NCI-H460 (cell line): ENCODE results near the gene UQCR10. TPM values are rescaled to one million over a fixed set of nuclear protein-coding genes. Genes with fewer than 3 reads are reported as not detected.

ENCODE experiments used
- DNase-seq: peaks from one replicate; pipeline ENCODE4 v3.0.0-alpha.2; 2016; ENCODE audit warnings: low read depth; ENCODE audit errors: extremely low read depth
- total RNA-seq: library from RNA; depleted of rRNA; stranded (reverse); fragments of >200 nt; shearing (Covaris generic); gene quantifications from 2 replicates; pipeline ENCODE4 v1.2.3, GENCODE V29; 2014

The UQCR10 gene
- total RNA-seq, 1 experiment from 2014 or later: 73.8 TPM

DNA sequence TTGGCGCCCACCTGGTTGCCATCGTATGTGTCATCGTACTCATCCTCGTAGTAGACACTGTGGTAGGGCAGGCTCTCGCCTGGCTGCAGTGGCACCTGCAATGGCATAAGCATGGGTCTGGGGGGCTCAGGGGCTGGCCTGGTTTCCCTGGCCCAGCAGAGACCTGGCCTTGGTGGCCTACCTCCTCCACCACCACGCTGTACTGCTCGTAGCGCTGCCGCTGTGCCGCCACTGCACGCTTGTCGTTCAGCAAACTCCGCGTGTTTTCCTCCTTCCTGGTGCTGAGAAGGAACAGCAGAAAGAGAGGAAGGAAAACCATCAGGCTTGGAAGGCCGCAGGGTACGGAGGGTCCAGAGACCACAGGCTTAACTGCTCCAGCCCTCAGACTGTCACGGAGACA lies 26.2 kb downstream of the UQCR10 start:
- DNase-seq: no peak

DNA sequence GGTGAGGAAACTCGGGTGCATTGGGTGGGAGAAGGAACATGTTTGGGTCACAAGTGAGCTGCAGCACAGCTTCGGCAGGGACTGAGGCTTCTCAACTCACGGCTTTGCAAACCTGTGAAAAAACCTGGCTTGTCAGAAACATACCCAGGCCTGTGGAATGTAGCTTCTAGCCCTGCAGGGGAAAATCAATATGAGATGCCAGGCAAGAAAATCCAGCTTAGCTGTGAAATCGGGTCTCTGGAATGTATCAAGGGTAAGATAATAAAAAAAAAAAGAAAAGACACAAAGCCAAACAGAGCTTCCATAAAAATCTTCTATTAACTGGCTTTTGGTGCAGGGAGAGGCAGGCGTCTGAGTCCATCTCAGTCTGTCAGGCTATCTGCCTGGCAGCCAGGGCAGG lies 28.5 kb downstream of the UQCR10 start:
- no peak for DNase-seq

DNA sequence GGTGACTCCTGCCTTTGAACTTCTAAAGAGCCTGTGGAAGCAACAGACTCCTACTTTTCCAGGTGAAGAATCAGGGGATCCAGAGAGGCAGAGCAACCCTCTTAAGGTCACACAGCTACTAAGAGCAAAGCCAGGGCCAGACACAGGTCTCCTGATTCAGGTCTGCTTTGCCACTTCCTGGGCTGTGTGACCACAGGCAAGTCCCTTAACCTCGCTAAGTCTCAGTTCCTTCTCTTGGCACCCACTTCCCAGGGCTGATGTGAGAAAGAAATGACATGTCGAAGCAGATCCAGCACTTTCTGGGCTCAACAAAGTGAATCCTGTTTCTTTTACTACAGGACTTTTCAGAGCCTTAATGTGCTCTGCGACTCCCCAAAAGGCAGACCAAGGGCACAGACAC lies 30.2 kb downstream of the UQCR10 start:
- DNase-seq: no peak

DNA sequence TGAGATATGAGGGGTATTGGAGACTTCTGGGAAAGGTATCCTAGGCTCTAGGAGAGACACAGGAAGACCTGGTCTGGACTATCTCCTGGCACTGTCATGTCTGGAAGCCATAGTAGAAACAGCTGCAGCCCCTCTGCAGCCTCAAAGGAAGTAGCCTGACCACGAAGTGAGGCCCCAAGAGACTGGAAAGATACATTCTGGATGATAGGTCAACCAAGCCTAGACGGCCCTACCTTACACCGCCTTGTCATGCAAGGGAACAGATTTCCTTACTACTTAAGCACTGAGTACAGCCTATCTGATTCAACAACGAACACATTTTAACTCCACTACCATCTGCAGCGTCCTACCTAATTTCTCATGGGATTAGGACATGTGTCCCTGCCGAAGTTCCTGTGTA lies 31.1 kb downstream of the UQCR10 start:
- DNase-seq: no peak

DNA sequence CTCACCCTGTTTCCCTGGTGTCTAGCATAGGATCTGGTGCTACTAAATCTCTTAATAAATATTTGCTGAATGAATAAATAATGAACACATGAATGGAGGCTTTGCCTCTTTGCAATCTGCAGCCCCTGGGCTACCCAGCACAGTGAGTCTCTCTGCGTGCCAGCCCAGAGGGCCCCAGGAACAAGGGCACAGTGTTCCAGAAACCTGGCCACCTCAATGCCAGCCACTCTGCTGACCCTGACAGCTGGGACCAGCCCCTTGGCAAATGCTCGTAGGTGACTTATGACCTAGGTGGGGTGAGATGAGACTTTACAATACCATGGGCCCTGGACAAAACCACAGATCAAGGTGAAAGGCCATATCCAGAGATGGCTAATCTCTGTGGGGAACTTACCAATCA lies 31.6 kb downstream of the UQCR10 start:
- no peak for DNase-seq

DNA sequence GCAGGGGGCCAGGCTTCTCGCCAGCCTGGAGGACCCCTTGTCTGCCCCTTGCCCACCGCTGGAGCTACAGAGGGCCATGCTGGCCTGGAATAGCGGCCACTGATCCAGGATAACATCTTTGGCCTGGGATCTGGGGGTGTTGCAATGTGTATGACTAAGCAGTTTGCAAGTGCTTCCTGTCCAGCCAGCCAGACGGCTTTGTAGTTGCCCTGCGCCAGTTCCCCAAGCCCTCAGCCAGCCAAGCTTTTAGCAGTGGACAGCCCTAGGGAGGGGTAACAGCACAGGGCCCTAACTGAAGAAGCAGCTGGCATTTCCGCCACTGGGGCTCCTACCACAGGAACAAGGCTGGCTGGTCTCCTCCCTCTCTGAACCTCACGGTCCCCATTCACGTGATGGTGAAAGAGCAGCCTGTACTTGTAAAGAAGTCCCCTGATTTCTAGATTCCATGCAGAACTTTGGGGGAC lies 32.1 kb downstream of the UQCR10 start:
- DNase-seq: peak; percentile 86

DNA sequence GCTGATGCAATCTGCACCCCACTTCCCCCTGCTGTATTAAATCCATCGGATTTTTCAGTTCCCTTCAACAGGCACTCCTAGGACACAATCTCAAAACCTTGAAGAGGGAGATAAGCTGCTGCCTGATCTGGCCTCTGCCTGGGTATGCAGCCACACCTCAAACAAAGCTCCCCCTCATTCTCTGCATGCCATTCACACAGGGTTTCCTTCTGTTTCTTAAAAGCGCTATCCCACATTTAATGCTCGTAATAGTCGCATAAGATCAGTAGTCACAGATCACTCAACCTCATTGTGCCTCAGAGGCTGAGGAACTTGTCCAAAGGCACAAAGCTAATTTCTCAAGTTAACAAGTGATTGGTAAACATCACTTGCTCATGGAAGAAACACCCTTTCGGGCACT lies 34.0 kb downstream of the UQCR10 start:
- DNase-seq: no peak

DNA sequence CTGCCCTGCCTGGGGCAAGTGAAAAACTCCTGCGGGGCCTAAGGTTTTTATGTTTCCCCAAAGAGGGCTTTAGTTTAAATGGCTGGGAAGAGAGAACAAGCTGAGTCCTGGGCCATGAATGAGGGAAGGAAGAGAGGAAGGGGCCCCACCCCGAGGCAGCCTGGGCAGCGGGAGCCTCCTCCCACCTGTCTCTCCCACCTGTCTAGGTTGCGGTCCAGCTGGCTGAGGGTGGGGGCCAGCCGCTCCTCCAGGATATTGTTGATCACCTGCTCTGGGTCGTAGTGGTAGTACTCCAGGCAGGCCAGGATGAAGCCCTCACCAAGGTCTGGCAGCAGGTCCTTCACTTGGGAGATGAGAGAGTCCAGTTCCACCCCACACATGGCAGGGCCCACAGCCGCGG lies 34.6 kb downstream of the UQCR10 start:
- DNase-seq: no peak

DNA sequence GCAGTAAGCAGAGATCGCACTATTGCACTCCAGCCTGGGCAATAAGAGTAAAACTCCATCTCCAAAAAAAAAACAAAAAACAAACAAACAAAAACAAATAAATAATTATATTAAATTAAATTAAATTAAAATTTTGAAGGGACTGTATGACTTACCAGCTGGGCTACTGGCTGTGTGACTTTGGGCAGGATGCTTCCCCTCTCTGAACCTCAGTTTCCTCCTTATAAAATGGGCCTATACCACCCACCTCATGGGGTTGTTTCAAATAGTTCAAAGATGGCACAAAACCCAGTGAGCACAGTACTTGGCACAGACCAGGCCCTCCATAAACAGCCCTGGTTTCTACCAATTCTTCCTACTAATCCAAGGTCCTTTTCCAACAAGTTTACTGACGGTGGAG lies 36.0 kb downstream of the UQCR10 start:
- DNase-seq: no peak

DNA sequence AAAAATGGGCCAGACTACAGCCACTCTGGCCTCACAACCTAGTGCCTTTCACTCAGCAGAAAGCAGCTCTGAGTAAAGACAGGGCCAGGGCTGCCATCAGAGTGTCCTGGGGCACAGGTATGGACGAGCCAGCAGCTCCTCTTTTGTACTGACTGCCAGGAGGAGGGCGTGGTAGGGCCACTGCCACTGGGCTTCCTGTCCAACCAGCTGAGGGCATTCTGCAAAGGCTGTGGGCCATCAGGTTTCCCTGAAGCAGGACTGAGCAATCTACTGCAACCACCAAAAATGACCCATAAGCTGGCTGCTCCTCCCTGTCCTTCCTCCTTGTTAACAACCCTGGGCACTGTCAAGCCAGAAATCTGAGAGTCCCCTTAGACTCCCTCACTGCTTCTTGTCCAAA lies 37.8 kb downstream of the UQCR10 start:
- DNase-seq: no peak

DNA sequence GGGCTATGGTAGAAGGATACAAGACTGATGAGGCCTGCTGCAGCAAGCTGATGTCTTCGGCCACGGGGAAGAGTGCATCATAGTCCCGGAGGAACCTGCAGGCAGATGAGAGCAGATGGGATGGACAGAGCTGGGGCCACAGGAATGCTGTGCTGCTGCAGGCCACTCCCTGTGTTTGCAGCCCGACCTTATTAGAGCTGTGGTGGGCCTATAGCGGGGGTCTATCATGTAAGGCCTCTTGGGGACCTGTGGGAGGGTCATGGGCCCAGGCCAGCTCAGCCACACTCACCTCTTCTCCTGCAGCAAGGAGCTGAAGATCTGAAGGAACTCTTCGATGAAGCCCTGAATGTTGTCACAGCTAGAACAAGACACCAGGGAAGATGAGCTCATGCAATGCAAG lies 39.0 kb downstream of the UQCR10 start:
- no peak for DNase-seq

DNA sequence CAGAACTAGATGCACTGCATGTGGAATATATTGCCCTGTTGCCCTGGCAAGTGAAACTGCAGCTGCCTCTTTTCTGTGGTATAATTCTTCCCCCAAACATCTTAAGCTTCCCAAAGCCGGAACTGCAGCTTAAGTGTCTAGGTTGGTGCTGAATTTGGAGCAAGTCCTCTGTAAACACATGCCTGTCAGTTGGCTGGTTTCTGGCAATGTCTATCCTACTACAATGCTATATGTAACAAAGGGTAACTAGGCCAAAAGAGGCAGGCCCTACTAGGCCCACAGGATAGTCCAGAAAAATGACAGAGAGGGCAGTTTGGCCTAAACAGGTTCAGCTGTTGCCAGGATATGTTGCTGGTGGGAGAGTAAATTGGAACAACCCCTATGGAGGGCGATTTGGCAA lies 43.0 kb downstream of the UQCR10 start:
- no peak for DNase-seq

DNA sequence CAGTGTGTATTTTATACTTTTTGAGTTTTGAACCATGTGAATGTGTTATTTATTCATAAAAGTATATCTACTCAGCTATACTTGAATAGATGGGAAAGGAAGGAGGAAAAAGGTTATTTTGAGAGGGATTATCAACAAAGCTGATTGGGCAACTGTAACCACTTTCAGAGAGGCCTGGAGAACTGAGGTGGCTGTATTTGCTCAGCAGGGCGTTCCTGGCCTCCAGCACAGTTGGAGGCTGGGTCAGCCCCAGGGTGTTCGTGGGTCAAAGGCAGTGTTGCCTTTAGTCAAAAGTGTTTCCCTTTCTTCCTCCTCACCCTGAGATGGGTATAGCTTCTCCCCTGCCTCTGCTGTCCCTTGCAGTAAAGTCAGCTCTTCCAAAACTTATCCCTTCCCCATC lies 44.2 kb downstream of the UQCR10 start:
- DNase-seq: no peak

DNA sequence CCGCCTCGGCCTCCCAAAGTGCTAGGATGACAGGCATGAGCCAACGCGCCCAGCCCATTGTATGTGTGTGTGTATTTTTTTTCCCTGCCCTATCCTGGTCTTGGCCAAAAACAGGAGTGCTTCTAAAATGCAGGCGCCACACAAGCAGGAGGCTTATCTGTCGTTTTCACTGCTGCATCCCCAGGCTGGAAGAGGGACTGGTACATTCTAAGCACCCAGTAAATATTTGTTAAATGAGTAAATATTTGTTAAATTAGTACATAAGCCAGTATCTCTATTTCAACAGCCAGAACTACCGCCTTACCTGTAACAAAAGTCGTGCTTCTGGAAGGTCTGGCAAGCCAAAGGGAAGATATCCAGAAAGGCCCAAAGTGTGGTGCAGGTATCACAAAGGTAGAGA lies 46.0 kb downstream of the UQCR10 start:
- DNase-seq: no peak

DNA sequence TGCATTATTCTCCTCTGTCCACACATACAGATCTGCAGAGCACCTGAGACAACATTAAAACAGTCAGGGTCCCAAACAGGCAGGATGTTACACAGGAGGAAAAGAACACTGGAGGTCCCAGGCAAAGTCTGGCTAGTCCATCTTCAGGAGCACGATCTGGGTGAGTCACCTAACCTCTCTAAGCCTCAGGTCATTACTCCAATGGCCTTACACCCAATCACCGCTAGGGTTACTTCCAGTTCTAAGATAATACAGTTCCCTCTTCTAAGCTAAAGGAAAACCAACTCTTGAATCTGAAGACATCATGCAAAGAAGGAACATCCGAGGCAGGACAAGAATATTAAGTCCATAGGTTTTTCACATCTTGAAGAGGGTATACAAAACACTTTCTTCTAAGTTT lies 46.4 kb downstream of the UQCR10 start:
- no peak for DNase-seq

DNA sequence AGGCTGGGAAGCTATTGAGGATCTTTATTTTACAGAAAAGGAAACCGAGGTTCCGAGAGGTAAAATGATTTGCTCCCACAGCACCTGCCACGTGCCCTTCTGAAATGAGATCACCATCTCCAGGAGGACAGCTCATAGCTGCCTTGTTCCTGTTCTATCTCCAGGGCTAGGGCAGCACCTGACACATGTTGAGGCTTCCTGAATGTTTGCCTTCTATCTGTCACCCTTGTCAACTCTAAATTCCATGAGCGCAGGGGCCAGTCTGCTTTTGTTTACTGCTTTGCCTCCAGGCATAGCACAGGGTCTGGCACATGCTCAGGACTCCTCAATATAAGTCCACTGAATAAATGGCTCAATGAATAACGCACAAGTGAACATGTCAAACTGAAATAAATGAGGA lies 46.8 kb downstream of the UQCR10 start:
- DNase-seq: no peak

DNA sequence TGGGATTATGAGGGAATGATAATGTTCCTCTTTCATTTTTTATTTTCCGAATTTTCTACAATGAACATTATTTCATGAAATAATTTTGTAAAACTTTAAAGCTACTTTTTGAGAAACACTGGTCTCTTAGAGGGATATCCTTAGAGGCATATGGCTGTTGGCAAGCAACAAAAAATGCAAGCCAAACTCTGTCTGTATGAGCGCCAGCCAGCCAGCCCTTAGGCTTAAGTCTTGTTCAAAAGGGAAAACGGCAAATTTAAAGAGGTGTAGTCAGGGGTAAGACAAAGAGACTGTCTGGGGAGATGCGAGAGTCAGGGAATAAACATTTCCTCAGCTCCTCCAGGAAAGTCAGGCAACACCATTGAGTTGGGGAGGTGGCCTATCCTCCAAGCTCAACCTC lies 48.4 kb downstream of the UQCR10 start:
- no peak for DNase-seq

DNA sequence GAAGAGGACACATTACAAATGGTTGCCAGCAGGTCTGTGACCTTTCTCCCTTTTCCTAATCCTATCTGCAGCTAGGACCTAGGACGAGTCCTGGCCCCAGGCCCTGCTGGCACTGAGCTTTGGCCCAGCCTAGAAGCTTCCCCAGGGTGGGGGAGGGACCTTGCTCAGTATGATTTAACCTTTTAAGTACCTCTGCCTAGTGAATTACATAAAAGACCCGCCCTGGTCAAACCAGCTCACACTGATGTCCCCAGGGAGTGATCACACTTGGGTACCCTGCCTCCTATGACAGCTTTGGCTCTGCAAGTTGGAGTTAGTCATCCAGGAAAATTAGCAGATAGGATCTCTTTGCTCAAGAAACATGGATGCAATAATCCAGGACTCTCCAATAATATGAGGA lies 49.0 kb downstream of the UQCR10 start:
- no peak for DNase-seq

DNA sequence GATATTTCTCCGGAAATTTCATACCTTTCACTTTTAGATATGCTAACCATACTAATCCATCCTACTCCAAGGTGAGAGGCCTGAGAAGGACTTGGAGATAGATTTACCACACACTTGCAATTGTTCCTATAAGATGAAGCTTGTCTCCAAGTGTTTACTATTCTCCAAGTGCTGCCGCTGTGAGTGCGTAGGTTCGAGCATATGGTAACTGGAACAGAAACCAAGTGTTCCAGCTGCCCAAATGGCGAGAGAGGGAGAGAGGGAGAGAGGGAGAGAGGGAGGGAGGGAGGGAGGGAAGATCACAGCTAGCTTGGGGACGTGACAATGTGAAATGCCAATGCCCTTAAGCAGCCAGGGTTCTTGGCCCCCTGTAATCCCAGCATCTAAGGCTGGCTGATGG lies 49.4 kb downstream of the UQCR10 start:
- no peak for DNase-seq

DNA sequence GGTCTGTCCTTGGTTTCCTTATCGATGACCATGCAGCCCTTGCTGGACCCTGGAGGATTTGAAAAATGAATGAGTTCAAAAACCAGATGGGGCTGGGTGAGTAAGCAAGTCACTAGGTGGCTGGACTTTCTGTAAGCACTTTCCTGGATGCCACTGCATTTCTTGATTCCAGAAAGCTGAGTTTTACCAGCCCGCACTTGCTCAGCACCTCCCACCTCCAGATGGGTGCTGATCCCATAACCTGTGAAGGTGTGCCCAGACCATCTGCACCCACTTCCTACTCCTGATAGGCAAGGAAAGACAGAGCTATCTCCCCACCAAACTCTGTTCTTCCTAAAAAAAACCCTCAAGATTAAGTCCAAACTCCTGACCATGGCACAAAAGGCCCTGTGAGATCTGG lies 49.8 kb downstream of the UQCR10 start:
- DNase-seq: no peak

DNA sequence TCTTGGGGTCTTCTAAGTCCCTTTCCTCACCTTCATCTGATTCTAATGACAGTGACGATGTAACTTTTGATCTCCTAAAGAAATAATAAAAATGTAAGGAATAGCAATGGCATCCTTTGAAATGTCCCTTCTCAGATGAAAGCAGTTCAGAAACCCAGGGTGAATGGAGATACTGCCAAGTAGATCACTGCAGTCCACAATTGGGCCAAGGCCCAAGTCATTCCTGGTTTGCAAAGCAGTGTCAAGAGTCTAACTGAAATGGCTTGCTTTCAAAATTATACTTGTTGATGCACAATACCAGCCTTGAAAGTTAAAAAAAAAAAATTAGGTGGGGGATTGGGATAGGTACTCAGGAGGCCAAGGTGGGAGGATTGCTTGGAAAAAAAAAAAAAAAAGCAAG lies 50.6 kb downstream of the UQCR10 start:
- no peak for DNase-seq

DNA sequence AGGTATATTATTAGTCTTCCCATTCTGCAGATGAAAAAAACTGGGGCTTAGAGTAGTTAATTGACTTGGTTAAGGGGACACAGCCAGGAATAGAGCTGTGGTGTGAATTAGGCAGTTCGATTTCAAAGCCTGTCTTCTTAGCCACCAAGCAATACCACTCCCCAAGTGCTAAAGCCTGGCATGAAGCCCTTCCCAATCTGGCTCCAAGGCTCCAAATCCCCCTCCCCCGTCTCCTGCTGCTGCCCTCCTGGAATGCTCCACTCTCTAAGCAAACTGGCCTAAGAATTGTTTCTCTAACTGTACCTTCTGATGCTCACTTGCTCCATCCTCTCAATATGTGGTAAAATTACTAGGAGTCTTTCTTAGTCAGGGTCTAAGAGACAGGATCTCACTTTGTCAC lies 52.3 kb downstream of the UQCR10 start:
- DNase-seq: no peak
